Stomach (tissue), 4 donors: ENCODE results near the gene FSIP1.

Experiments
- EP300 ChIP-seq: sonication (generic); formaldehyde crosslinking; IDR thresholded peaks from one replicate; pipeline ENCODE4 v1.6.1; 2017; ENCODE audit warnings: antibody characterized with exemption
- POLR2A ChIP-seq, 4 donors: fragments of 450-650 bp; IDR thresholded peaks; one replicate each; pipeline ENCODE4 v1.6.1; 2016; ENCODE audit warnings: antibody characterized with exemption in 4 of 4, control low read depth in 2 of 4, mild to moderate bottlenecking in 1 of 4, moderate library complexity in 1 of 4
- POLR2AphosphoS5 ChIP-seq, 3 donors: sonication (generic); formaldehyde crosslinking; IDR thresholded peaks; one replicate each; pipeline ENCODE4 v1.6.1; 2016; ENCODE audit warnings: antibody characterized with exemption in 3 of 3
- TF ChIP-seq, protein P1 (sequence below), 7 experiments: fragments of 450-650 bp in 4 of 7; fragments of 200-600 bp in 3 of 7; sonication (generic) in 3 of 7; IDR thresholded peaks; one replicate each; pipeline ENCODE4 v1.5.1; 2016 to 2019; ENCODE audit warnings: antibody characterized with exemption in 7 of 7, control low read depth in 2 of 7, mild to moderate bottlenecking in 1 of 7

DNA sequence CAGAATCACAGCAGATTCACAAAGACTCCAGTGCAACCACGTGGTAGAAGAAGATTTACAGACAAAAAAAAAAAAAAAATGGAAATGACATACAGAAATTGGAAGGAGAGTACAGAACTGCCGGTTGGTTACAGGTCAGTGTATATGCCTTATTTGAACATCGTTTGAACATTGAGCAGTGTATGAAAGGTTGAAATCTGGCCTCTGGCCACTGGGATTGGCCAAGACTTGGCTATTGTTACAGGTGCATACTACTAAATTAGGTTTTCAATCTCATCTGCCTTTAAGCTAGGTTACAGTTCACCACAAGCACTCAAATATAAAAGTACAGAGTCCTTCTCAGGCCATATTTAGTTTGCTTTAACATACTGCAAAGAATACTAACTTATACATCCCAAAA, 142.0 kb downstream of the FSIP1 start:
- TF ChIP-seq, protein P1, sequence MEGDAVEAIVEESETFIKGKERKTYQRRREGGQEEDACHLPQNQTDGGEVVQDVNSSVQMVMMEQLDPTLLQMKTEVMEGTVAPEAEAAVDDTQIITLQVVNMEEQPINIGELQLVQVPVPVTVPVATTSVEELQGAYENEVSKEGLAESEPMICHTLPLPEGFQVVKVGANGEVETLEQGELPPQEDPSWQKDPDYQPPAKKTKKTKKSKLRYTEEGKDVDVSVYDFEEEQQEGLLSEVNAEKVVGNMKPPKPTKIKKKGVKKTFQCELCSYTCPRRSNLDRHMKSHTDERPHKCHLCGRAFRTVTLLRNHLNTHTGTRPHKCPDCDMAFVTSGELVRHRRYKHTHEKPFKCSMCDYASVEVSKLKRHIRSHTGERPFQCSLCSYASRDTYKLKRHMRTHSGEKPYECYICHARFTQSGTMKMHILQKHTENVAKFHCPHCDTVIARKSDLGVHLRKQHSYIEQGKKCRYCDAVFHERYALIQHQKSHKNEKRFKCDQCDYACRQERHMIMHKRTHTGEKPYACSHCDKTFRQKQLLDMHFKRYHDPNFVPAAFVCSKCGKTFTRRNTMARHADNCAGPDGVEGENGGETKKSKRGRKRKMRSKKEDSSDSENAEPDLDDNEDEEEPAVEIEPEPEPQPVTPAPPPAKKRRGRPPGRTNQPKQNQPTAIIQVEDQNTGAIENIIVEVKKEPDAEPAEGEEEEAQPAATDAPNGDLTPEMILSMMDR (IDR thresholded peaks at IDR 0.05) = no peak
- TF ChIP-seq POLR2A (IDR thresholded peaks at IDR 0.05) (no peak), EP300 (no peak), POLR2AphosphoS5 (IDR thresholded peaks at IDR 0.05) (no peak)
